Activated CD8-positive, alpha-beta memory T cell treated with anti-CD3 and anti-CD28 coated beads for 36 hours (primary cell): ENCODE measurements around the gene PGLYRP2. TPM values are rescaled to one million over a fixed set of nuclear protein-coding genes. Genes with fewer than 3 reads are reported as not detected.

ENCODE experiments used
- CTCF ChIA-PET: fragments of 350-600 bp; sonication (Branson Sonifier 250); formaldehyde crosslinking; loops from one replicate; lab custom pipeline; 2021; ENCODE audit warnings: antibody characterized with exemption; lab: Charles Lee
- POLR2A ChIA-PET: fragments of 350-600 bp; sonication (Branson Sonifier 250); formaldehyde crosslinking; loops from one replicate; lab custom pipeline; 2021; ENCODE audit warnings: antibody characterized with exemption; lab: Charles Lee
- total RNA-seq, 2 experiments: library from RNA; stranded (reverse); gene quantifications; one replicate each; pipeline ENCODE4 v1.2.3, GENCODE V29; 2021

Gene PGLYRP2
- total RNA-seq, 2 experiments from 2014 or later, result not detected

GRCh38 chr19:15422296-15423075 is 56.8 kb downstream of the PGLYRP2 start:
- CTCF ChIA-PET, result interaction anchor here (7.9 kb wide), 1 partner anchor 133 kb away, joined by 78 read pairs; no protein-coding TSS in a partner anchor
- POLR2A ChIA-PET, result interaction anchor here (4.1 kb wide), 1 partner anchor 10 kb away, joined by 28 read pairs; no protein-coding TSS in a partner anchor

- ChIA-PET POLR2A (interaction anchor here (0.6 to 4.1 kb wide), 3 partner anchors 11 to 266 kb away, joined by 3 to 28 read pairs (median 11); no protein-coding TSS in a partner anchor), CTCF (interaction anchor here (7.9 kb wide), 1 partner anchor 134 kb away, joined by 78 read pairs; no protein-coding TSS in a partner anchor)
These were observed 57.5 kb downstream of the PGLYRP2 start for GRCh38 chr19:15421721-15422260.

- CTCF ChIA-PET, result interaction anchor here (1.0 to 7.9 kb wide), 3 partner anchors 9 to 134 kb away, joined by 3 to 78 read pairs (median 19); no protein-coding TSS in a partner anchor
- POLR2A ChIA-PET, result interaction anchor here (0.6 to 4.1 kb wide), 4 partner anchors 11 to 266 kb away, joined by 3 to 28 read pairs (median 13); no protein-coding TSS in a partner anchor
These were observed 58.1 kb downstream of the PGLYRP2 start for GRCh38 chr19:15421136-15421695.

GRCh38 chr19:15419413-15420025 is 59.8 kb downstream of the PGLYRP2 start:
- ChIA-PET POLR2A (interaction anchor here (0.6 to 4.1 kb wide), 13 partner anchors 10 to 136 kb away, joined by 3 to 28 read pairs (median 5); partner anchors contain the start of gene AKAP8), CTCF (interaction anchor here (0.6 to 7.9 kb wide), 25 partner anchors 10 to 1728 kb away, joined by 3 to 78 read pairs (median 6); partner anchors contain the start of genes AKAP8, BRD4 and RASAL3)

Other genes starting within 250 kb of the PGLYRP2 start
- gene EPHX3, start 247.1 kb downstream of the PGLYRP2 start, total RNA-seq, result under 1 TPM in 1 of 2 experiments, not detected in 1; 0.11 TPM
- 100 to 1,000 TPM; 104 to 109 TPM for gene BRD4, start 147.0 kb downstream of the PGLYRP2 start, total RNA-seq
- gene AKAP8, start 99.7 kb downstream of the PGLYRP2 start, total RNA-seq, result 10 to 100 TPM; 48.4 to 51.7 TPM
- gene AKAP8L, start 60.5 kb downstream of the PGLYRP2 start, total RNA-seq, result 10 to 100 TPM; 67.1 to 68.2 TPM
- gene WIZ, start 29.5 kb downstream of the PGLYRP2 start, total RNA-seq, result 10 to 100 TPM; 27.8 to 28.3 TPM
- gene RASAL3, start 15.0 kb downstream of the PGLYRP2 start, total RNA-seq, result 100 to 1,000 TPM; 104 to 109 TPM
- gene CYP4F22, start 29.0 kb upstream of the PGLYRP2 start, total RNA-seq, result 1 to 10 TPM; 1.1 to 1.2 TPM
- not detected for gene CYP4F8, start 135.7 kb upstream of the PGLYRP2 start, total RNA-seq
- under 1 TPM in 1 of 2 experiments, not detected in 1; 0.10 TPM for gene CYP4F3, start 161.4 kb upstream of the PGLYRP2 start, total RNA-seq
- gene CYP4F12, start 193.6 kb upstream of the PGLYRP2 start, total RNA-seq, result under 1 TPM in 1 of 2 experiments, not detected in 1; 0.25 TPM
- not detected for gene OR10H2, start 248.5 kb upstream of the PGLYRP2 start, total RNA-seq